GM23248 (cell line): Measurements from ENCODE around the gene FYTTD1.

Experiments used
- EZH2 ChIP-seq: fragments of 200-600 bp; sonication (generic); IDR thresholded peaks from 2 replicates; pipeline ENCODE4 v1.6.1; 2018; ENCODE audit warnings: antibody characterized with exemption, mild to moderate bottlenecking; ENCODE audit not compliant: insufficient read depth, poor library complexity, severe bottlenecking
- EZH2phosphoT487 ChIP-seq: fragments of 200-600 bp; sonication (generic); IDR thresholded peaks from 2 replicates; pipeline ENCODE4 v1.6.1; 2018; ENCODE audit warnings: antibody characterized with exemption, moderate library complexity, mild to moderate bottlenecking, low read depth; ENCODE audit not compliant: insufficient read depth

- TF ChIP-seq EZH2phosphoT487 (no peak), EZH2 (no peak)
Measured at GRCh38 chr3:197761784-197762183, 12.1 kb downstream of the FYTTD1 start.
